H9 (cell line): ENCODE results near the gene CCZ1. TPM values are rescaled to one million over a fixed set of nuclear protein-coding genes. Genes with fewer than 3 reads are reported as not detected.
"Not testable (repeated sequence)": the region's sequence is repeated elsewhere in the genome, so short reads cannot be mapped to it uniquely, and the experiment has no call there.

Source experiments
- DNase-seq: peaks from one replicate; pipeline ENCODE4 v3.0.0-alpha.2; 2017
- H2AFZ ChIP-seq: one replicate; pipeline ENCODE4 v1.6.1; 2013; ENCODE audit warnings: mild to moderate bottlenecking, low read length, control low read depth, moderate library complexity
- H2AK5ac ChIP-seq: 2 replicates; pipeline ENCODE4 v1.6.1; 2013; ENCODE audit warnings: low read length, control low read depth, mixed read lengths; ENCODE audit not compliant: insufficient read length
- H2BK120ac ChIP-seq: one replicate; pipeline ENCODE4 v1.6.1; 2013; ENCODE audit warnings: low read depth, mild to moderate bottlenecking, low read length, control low read depth, inconsistent platforms; ENCODE audit not compliant: poor library complexity, severe bottlenecking
- H2BK12ac ChIP-seq: 2 replicates; pipeline ENCODE4 v1.6.1; 2013; ENCODE audit warnings: low read length, control low read depth, mixed read lengths, low read depth; ENCODE audit not compliant: insufficient read length
- H2BK15ac ChIP-seq: 2 replicates; pipeline ENCODE4 v1.6.1; 2013; ENCODE audit warnings: low read depth, low read length, control low read depth
- H2BK20ac ChIP-seq: one replicate; pipeline ENCODE4 v1.6.1; 2013; ENCODE audit warnings: low read depth, mild to moderate bottlenecking, low read length, control low read depth, inconsistent platforms; ENCODE audit not compliant: poor library complexity, severe bottlenecking
- H2BK5ac ChIP-seq: 2 replicates; pipeline ENCODE4 v1.6.1; 2013; ENCODE audit warnings: low read length, control low read depth, mixed read lengths; ENCODE audit not compliant: insufficient read length
- H3K14ac ChIP-seq: 2 replicates; pipeline ENCODE4 v1.6.1; 2013; ENCODE audit warnings: low read length, control low read depth; ENCODE audit not compliant: insufficient read depth
- H3K18ac ChIP-seq: 2 replicates; pipeline ENCODE4 v1.6.1; 2013; ENCODE audit warnings: low read depth, mild to moderate bottlenecking, mixed read lengths, low read length, control low read depth; ENCODE audit not compliant: insufficient read length
- H3K23ac ChIP-seq: 2 replicates; pipeline ENCODE4 v1.6.1; 2013; ENCODE audit warnings: low read length, control low read depth, mixed read lengths, low read depth; ENCODE audit not compliant: insufficient read length
- H3K23me2 ChIP-seq: 2 replicates; pipeline ENCODE4 v1.6.1; 2013; ENCODE audit warnings: low read depth, mild to moderate bottlenecking, mixed read lengths, low read length, control low read depth; ENCODE audit not compliant: insufficient read length, poor library complexity, severe bottlenecking
- H3K27ac ChIP-seq: 2 replicates; pipeline ENCODE4 v1.5.1; 2013; ENCODE audit warnings: low read length, control low read depth, mixed read lengths, low read depth; ENCODE audit not compliant: insufficient read length
- H3K27me3 ChIP-seq: 2 replicates; pipeline ENCODE4 v1.6.1; 2013; ENCODE audit warnings: low read length, control low read depth, inconsistent platforms; ENCODE audit not compliant: insufficient read depth
- H3K4ac ChIP-seq: 2 replicates; pipeline ENCODE4 v1.6.1; 2013; ENCODE audit warnings: low read depth, mild to moderate bottlenecking, control low read depth, inconsistent platforms, low read length, moderate library complexity
- H3K4me1 ChIP-seq: 2 replicates; pipeline ENCODE4 v1.6.1; 2013; ENCODE audit warnings: low read length, control low read depth, inconsistent platforms; ENCODE audit not compliant: insufficient read depth
- H3K4me2 ChIP-seq: 2 replicates; pipeline ENCODE4 v1.6.1; 2013; ENCODE audit warnings: low read length, control low read depth, mixed read lengths; ENCODE audit not compliant: insufficient read length, insufficient read depth
- H3K56ac ChIP-seq: 2 replicates; pipeline ENCODE4 v1.6.1; 2013; ENCODE audit warnings: low read depth, mild to moderate bottlenecking, mixed read lengths, low read length, control low read depth; ENCODE audit not compliant: insufficient read length
- H3K79me1 ChIP-seq: 2 replicates; pipeline ENCODE4 v1.6.1; 2013; ENCODE audit warnings: low read depth, mild to moderate bottlenecking, moderate library complexity, low read length, control low read depth, inconsistent platforms; ENCODE audit not compliant: insufficient read depth, poor library complexity, severe bottlenecking
- H3K79me2 ChIP-seq: 2 replicates; pipeline ENCODE4 v1.6.1; 2013; ENCODE audit warnings: low read length, control low read depth, inconsistent platforms; ENCODE audit not compliant: insufficient read depth
- H3K9ac ChIP-seq: 2 replicates; pipeline ENCODE4 v1.6.1; 2013; ENCODE audit warnings: low read length, control low read depth, mixed read lengths; ENCODE audit not compliant: insufficient read length; ENCODE audit errors: extremely low read depth
- H3K9me3 ChIP-seq: one replicate; pipeline ENCODE4 v1.6.1; 2013; ENCODE audit warnings: low read depth, low read length, inconsistent platforms; ENCODE audit not compliant: control insufficient read depth
- H3T11ph ChIP-seq: one replicate; pipeline ENCODE4 v1.6.1; 2013; ENCODE audit warnings: mild to moderate bottlenecking, low read length, control low read depth, inconsistent platforms
- H4K20me1 ChIP-seq: one replicate; pipeline ENCODE4 v1.6.1; 2013; ENCODE audit not compliant: control insufficient read depth, insufficient read length, insufficient read depth
- H4K5ac ChIP-seq: 2 replicates; pipeline ENCODE4 v1.6.1; 2013; ENCODE audit warnings: low read depth, mild to moderate bottlenecking, mixed read lengths, low read length, control low read depth; ENCODE audit not compliant: insufficient read length
- H4K8ac ChIP-seq: replicated peaks from 2 replicates; pipeline ENCODE4 v1.6.1; 2013; ENCODE audit warnings: low read length, control low read depth, mixed read lengths, low read depth; ENCODE audit not compliant: insufficient read length
- H4K91ac ChIP-seq: 2 replicates; pipeline ENCODE4 v1.6.1; 2013; ENCODE audit warnings: low read depth, mild to moderate bottlenecking, moderate library complexity, mixed read lengths, low read length, control low read depth; ENCODE audit not compliant: insufficient read length
- H3K27ac Mint-ChIP-seq, 3 experiments: 2 replicates in 2 of 3; 3 replicates in 1 of 3; pipeline ENCODE4 v1.8.0; 2020 to 2021; ENCODE audit warnings: mixed read lengths in 3 of 3, mild to moderate bottlenecking in 1 of 3, moderate library complexity in 1 of 3
- H3K27me3 Mint-ChIP-seq: 2 replicates; pipeline ENCODE4 v1.8.0; 2021; ENCODE audit warnings: low read depth, mild to moderate bottlenecking, moderate library complexity, mixed read lengths
- H3K36me3 Mint-ChIP-seq, 3 experiments: 2 replicates in 2 of 3; 3 replicates in 1 of 3; pipeline ENCODE4 v1.8.0; 2020 to 2021; ENCODE audit warnings: low read depth in 3 of 3, mixed read lengths in 3 of 3; ENCODE audit not compliant: insufficient read depth in 1 of 3
- H3K4me1 Mint-ChIP-seq, 2 experiments: 2 replicates each; pipeline ENCODE4 v1.8.0; 2020; ENCODE audit warnings: mixed read lengths in 2 of 2
- H3K4me3 Mint-ChIP-seq, 2 experiments: 2 replicates in 1 of 2; 3 replicates in 1 of 2; pipeline ENCODE4 v1.8.0; 2020 to 2021; ENCODE audit warnings: mild to moderate bottlenecking in 2 of 2, mixed read lengths in 2 of 2, moderate library complexity in 1 of 2
- H3K9me3 Mint-ChIP-seq, 2 experiments: 2 replicates in 1 of 2; 3 replicates in 1 of 2; pipeline ENCODE4 v1.8.0; 2020; ENCODE audit warnings: mild to moderate bottlenecking in 2 of 2, mixed read lengths in 2 of 2, moderate library complexity in 1 of 2
- WGBS: extraction: QIAGEN DNeasy Blood & Tissue Kit; methylation state at CpG from one replicate; pipeline ENCODE4 v1.1.7; 2013; ENCODE audit warnings: missing lambda C conversion rate, low lambda C conversion rate, mixed read lengths; ENCODE audit not compliant: insufficient read length; ENCODE audit errors: extremely low coverage; 5-methylcytosine and 5-hydroxymethylcytosine counted together
- total RNA-seq: library from RNA; stranded (reverse); gene quantifications from 2 replicates; pipeline ENCODE4 v1.2.1, GENCODE V29; 2021

CCZ1 gene
- total RNA-seq, 1 experiment from 2014 or later = 139 TPM

GRCh38 chr7:5888021-5888420 is 10.5 kb upstream of the CCZ1 start:
- not testable (repeated sequence) for H3K56ac ChIP-seq, H4K20me1 ChIP-seq, H2BK20ac ChIP-seq, H4K8ac ChIP-seq, H3K27ac Mint-ChIP-seq, H3T11ph ChIP-seq, H3K36me3 Mint-ChIP-seq, H3K4ac ChIP-seq, H3K4me1 Mint-ChIP-seq, H2BK15ac ChIP-seq, H3K27me3 Mint-ChIP-seq, H3K9me3 ChIP-seq, H3K79me2 ChIP-seq, H3K79me1 ChIP-seq, H4K91ac ChIP-seq, H3K27me3 ChIP-seq, H3K4me1 ChIP-seq, H2AK5ac ChIP-seq, H2BK12ac ChIP-seq, H3K18ac ChIP-seq, H2BK120ac ChIP-seq, DNase-seq, H2AFZ ChIP-seq, H4K5ac ChIP-seq, H3K23ac ChIP-seq, H3K4me2 ChIP-seq, H3K9me3 Mint-ChIP-seq, H3K9ac ChIP-seq, H3K4me3 Mint-ChIP-seq, H3K23me2 ChIP-seq, H2BK5ac ChIP-seq, H3K14ac ChIP-seq, H3K27ac ChIP-seq
- WGBS = no CpG with 5 or more reads among the region's 5 CpGs

- not testable (repeated sequence) for H4K8ac ChIP-seq, H3K27ac ChIP-seq, H2BK20ac ChIP-seq, H3K9me3 ChIP-seq, H3K23ac ChIP-seq, H2BK12ac ChIP-seq, H3K14ac ChIP-seq, DNase-seq, H3K56ac ChIP-seq, H3K79me2 ChIP-seq, H3K27ac Mint-ChIP-seq, H4K91ac ChIP-seq, H3K4me2 ChIP-seq, H4K20me1 ChIP-seq, H3K79me1 ChIP-seq, H3K4me1 Mint-ChIP-seq, H3K4ac ChIP-seq, H2AFZ ChIP-seq, H3T11ph ChIP-seq, H2BK5ac ChIP-seq, H3K27me3 ChIP-seq, H4K5ac ChIP-seq, H3K23me2 ChIP-seq, H2AK5ac ChIP-seq, H2BK15ac ChIP-seq, H3K4me3 Mint-ChIP-seq, H2BK120ac ChIP-seq, H3K9ac ChIP-seq, H3K4me1 ChIP-seq, H3K27me3 Mint-ChIP-seq, H3K9me3 Mint-ChIP-seq, H3K36me3 Mint-ChIP-seq, H3K18ac ChIP-seq
- no CpG with 5 or more reads among the region's 2 CpGs for WGBS
Measured at GRCh38 chr7:5890244-5890643, 8.3 kb upstream of the CCZ1 start.
